B cell (primary cell): ENCODE measurements around the gene MFAP1.

Source experiments
- EZH2 ChIP-seq: IDR thresholded peaks from 2 replicates; pipeline ENCODE4 v1.6.1; 2012; ENCODE audit warnings: borderline replicate concordance, low read depth, mild to moderate bottlenecking, moderate library complexity, low read length; ENCODE audit not compliant: insufficient read depth, poor library complexity, severe bottlenecking
- TF ChIP-seq, protein P1 (sequence below): fragments of 200-600 bp; IDR thresholded peaks from one replicate; pipeline ENCODE4 v1.8.0; 2022; ENCODE audit warnings: antibody characterized with exemption, mild to moderate bottlenecking

GRCh38 chr15:43871835-43872234 is 47.3 kb upstream of the MFAP1 start:
- TF ChIP-seq EZH2 = no peak
- TF ChIP-seq, protein P1, sequence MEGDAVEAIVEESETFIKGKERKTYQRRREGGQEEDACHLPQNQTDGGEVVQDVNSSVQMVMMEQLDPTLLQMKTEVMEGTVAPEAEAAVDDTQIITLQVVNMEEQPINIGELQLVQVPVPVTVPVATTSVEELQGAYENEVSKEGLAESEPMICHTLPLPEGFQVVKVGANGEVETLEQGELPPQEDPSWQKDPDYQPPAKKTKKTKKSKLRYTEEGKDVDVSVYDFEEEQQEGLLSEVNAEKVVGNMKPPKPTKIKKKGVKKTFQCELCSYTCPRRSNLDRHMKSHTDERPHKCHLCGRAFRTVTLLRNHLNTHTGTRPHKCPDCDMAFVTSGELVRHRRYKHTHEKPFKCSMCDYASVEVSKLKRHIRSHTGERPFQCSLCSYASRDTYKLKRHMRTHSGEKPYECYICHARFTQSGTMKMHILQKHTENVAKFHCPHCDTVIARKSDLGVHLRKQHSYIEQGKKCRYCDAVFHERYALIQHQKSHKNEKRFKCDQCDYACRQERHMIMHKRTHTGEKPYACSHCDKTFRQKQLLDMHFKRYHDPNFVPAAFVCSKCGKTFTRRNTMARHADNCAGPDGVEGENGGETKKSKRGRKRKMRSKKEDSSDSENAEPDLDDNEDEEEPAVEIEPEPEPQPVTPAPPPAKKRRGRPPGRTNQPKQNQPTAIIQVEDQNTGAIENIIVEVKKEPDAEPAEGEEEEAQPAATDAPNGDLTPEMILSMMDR = no peak
